GM10266 (cell line): ENCODE results near the gene ECHS1.

Experiments
- DNase-seq: peaks from one replicate; pipeline ENCODE4 v3.0.0; 2012; ENCODE audit errors: extremely low spot score
- TF ChIP-seq, protein P1 (sequence below): IDR thresholded peaks from 2 replicates; pipeline ENCODE4 v1.5.1; 2012; ENCODE audit warnings: mild to moderate bottlenecking, low read depth; ENCODE audit not compliant: control insufficient read depth, insufficient read depth; ENCODE audit errors: missing control alignments

The ECHS1 gene

DNA sequence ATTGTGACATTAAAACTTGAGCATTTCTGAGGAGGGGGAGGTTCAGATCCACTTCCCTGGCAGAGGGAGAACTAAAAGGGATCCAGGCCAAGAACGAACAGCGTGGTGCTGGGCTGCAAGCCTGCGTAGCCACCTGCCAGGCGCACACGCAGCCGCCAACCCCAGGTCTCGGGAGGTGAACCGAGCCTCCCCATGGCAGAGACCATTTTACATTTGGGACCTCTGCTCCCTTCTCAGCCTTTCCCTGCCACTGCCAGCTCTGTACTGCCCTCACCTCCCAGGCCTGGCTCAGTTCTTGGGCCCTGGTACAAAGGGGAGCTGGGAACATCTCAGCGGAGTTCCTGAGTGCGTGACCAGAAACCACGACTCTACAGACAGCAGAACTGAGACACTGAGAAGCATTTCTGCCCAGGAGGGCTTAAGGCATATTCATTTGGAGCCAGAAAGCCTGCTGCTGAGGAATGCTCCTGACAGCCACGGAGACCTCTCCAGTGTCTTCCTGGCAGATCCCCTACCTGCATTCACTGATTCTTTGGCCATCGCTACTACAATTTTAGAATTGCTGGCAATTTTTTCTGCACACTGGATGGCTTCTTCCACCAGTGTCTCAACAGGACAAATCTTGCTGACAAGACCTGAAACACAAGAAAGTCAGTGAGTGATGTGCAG is 7.6 kb downstream of the ECHS1 start:
- DNase-seq = no peak
- TF ChIP-seq, protein P1, sequence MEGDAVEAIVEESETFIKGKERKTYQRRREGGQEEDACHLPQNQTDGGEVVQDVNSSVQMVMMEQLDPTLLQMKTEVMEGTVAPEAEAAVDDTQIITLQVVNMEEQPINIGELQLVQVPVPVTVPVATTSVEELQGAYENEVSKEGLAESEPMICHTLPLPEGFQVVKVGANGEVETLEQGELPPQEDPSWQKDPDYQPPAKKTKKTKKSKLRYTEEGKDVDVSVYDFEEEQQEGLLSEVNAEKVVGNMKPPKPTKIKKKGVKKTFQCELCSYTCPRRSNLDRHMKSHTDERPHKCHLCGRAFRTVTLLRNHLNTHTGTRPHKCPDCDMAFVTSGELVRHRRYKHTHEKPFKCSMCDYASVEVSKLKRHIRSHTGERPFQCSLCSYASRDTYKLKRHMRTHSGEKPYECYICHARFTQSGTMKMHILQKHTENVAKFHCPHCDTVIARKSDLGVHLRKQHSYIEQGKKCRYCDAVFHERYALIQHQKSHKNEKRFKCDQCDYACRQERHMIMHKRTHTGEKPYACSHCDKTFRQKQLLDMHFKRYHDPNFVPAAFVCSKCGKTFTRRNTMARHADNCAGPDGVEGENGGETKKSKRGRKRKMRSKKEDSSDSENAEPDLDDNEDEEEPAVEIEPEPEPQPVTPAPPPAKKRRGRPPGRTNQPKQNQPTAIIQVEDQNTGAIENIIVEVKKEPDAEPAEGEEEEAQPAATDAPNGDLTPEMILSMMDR = no peak

DNA sequence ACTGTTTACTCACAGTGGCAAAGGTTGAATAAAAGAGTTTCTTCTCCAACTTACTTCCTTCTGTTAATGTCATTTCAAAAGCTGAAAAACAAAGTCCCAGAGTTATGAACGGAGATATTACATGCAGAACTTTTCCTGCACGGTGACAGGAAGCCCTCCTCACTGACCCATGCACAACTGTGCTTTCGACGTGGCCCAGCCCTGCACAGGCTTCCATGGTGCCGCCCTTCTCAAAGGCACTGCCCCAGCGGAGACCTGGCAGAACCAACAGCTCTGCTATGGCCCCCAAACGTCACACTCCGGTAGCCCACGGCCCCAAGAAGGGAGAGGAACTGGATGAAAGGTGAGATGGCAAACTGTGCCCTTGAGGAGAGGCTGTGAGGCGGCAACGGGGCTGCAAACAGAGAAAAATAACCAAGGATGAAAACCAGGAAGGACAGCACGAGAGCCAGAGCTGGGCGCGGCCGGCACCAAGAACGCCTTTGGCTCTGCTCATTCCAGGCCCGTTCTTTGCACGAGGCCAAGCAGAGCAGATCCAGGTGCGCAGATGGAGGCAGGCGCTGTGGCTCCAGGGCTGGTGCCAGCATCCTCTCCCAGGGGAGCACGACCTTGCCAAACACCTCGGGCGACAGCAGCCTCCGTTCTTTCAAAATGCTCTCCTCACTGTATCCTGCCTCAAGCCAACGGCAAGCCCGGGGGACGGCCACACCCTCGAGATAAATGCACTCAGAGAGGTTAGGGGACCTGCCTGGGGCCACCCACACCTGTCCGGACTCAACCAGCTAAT is 8.3 kb downstream of the ECHS1 start:
- TF ChIP-seq, protein P1 = no peak
- no peak for DNase-seq

DNA sequence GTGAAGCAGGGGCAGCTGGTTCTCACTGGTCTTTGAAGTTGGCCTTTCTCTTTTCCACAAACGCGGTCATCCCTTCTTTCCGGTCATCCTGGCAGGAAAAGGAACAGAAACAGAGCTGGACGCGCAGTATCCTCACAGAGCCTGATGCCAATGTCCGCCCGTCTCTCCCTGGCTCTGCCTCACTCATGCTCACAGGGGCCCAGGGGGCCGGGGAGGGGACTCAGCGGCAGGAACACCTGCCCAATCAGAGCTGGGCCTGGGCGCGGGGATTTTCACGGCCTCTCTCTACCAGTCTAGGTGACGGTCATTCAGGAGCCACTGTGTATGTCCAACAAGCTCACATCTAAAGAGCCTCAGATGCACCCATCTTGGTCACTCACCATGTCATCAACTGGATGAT is 10.3 kb downstream of the ECHS1 start:
- no peak for DNase-seq

DNA sequence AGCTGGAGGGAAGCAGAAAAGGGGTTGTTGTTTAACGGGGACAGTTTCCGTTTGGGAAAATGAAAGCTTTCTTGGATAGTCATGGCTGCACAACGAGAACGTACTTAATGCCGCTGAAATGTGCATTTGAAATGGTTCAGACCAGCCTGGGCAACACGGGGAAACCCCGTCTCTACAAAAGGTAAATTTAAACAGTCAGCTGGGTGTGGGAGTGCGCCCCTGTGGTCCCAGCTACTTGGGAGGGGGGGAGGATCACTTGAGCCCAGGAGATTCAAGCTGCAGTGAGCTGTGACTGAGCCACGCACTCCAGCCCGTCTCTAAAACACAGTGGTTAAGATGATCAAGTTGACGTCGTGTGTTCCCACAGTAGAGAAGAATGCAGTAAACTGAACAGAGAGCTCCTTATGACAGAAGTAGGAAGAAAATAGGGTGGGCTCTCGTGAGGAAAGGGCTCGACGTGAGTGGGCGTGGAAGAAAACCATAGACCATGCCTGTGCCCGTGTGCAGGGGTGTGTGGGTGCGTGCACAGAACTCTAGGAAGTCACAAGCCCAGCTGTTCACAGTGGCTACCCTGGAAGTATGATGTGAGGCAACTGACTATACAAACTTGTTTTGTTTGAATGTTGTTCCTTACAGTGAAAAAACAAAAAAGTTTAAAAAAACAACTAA is 11.2 kb downstream of the ECHS1 start:
- TF ChIP-seq, protein P1 = no peak

More for the DNA sequence above, 10.3 kb downstream of the ECHS1 start:
- TF ChIP-seq, protein P1 = no peak

DNA sequence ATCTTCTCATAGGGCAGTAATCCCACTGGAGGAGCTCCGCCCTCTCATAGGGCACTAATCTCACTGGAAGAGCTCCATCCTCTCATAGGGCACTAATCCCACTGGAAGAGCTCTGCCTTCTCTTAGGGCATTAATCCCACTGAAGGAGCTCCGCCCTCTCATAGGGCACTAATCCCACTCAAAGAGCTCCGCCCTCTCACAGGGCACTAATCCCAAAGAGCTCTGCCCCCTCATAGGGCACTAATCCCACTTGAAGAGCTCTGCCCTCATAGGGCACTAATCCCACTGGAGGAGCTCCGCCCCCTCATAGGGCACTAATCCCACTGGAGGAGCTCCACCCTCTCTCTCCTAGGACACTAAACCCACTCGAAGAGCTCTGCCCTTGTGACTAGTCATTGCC is 11.9 kb downstream of the ECHS1 start:
- TF ChIP-seq, protein P1 = no peak
- DNase-seq = no peak

More for the DNA sequence above, 11.2 kb downstream of the ECHS1 start:
- no peak for DNase-seq

DNA sequence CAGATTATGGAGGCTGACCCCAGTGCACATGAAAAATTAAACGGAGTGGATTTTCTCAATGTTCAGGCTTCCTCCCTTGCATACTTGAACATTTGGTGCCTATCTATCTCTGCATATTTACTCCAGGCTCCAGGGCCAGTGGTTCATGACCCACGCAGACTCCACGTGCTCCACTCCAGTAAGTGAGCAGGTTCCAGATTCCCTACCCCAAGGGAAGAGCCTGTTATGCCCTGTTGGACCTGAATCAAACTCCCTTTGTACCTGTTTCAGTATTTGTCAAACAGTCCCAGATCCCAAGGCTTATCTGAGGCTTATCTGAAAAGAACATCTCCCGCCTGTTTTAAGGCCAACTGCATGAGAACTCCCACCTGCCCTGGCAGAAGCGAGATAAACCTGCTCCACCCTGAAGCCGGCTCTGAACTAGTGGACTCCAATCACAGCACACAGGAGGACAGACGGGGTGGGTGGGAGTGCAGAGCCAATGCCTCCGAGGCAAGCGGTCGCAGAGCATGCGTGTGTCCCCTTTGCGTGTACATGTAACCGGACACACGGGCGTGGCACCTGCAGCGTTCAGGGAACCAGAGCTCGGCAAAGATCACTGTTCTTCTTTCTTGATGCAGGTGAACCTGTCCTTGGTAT is 13.1 kb downstream of the ECHS1 start:
- TF ChIP-seq, protein P1 = no peak

More for the DNA sequence above, 13.1 kb downstream of the ECHS1 start:
- DNase-seq = no peak
